MCF 10A (cell line): ENCODE measurements around the gene KRTAP10-11. TPM values are rescaled to one million over a fixed set of nuclear protein-coding genes. Genes with fewer than 3 reads are reported as not detected.
"Not testable (repeated sequence)": the region's sequence is repeated elsewhere in the genome, so short reads cannot be mapped to it uniquely, and the experiment has no call there.

ENCODE experiments used
- BruUV-seq: library from RNA; stranded (reverse); fragments of 400-500 nt; replicated peaks from 2 replicates; lab custom pipeline; 2021; lab: Mats Ljungman, UMichigan
- CTCF ChIA-PET: fragments of 300-600 bp; sonication (Branson Sonifier 250); formaldehyde crosslinking; extraction: SDS; loops from one replicate; lab custom pipeline; 2021; ENCODE audit warnings: antibody characterized with exemption, inconsistent platforms; lab: Yijun Ruan, JAX
- POLR2A ChIA-PET: fragments of 300-600, 350-650 bp; sonication (Branson Sonifier 250); formaldehyde crosslinking; extraction: SDS; loops from one replicate; lab custom pipeline; 2020; ENCODE audit warnings: antibody characterized with exemption, inconsistent platforms; lab: Yijun Ruan, JAX
- DNase-seq: peaks from one replicate; pipeline ENCODE4 v3.0.0-alpha.2; 2018; ENCODE audit not compliant: unreplicated experiment
- H3K27ac Mint-ChIP-seq: one replicate; pipeline ENCODE4 v1.8.0; 2022; ENCODE audit warnings: mild to moderate bottlenecking, low read depth, mixed read lengths; ENCODE audit not compliant: unreplicated experiment
- H3K27me3 Mint-ChIP-seq: one replicate; pipeline ENCODE4 v1.8.0; 2022; ENCODE audit warnings: mixed read lengths; ENCODE audit not compliant: insufficient read depth, unreplicated experiment
- H3K36me3 Mint-ChIP-seq: one replicate; pipeline ENCODE4 v1.8.0; 2022; ENCODE audit warnings: mild to moderate bottlenecking, moderate library complexity, mixed read lengths; ENCODE audit not compliant: insufficient read depth, unreplicated experiment
- H3K4me1 Mint-ChIP-seq: one replicate; pipeline ENCODE4 v1.8.0; 2022; ENCODE audit warnings: mixed read lengths; ENCODE audit not compliant: insufficient read depth, unreplicated experiment
- H3K4me3 Mint-ChIP-seq: one replicate; pipeline ENCODE4 v1.8.0; 2022; ENCODE audit warnings: mild to moderate bottlenecking, moderate library complexity, mixed read lengths; ENCODE audit not compliant: unreplicated experiment
- H3K9me3 Mint-ChIP-seq: one replicate; pipeline ENCODE4 v1.8.0; 2022; ENCODE audit warnings: mixed read lengths; ENCODE audit not compliant: unreplicated experiment
- intact Hi-C: fragments of 100-400 bp; cut with micrococcal nuclease; formaldehyde crosslinking; loops from 2 replicates; pipeline ENCODE4 v1.14.1; 2022
- total RNA-seq: library from RNA; stranded (reverse); gene quantifications from 2 replicates; pipeline ENCODE4 v1.2.3, GENCODE V29; 2022
- TF ChIP-seq, protein P1 (sequence below): fragments of 200-600 bp; IDR thresholded peaks from one replicate; pipeline ENCODE4 v1.8.0; 2022; ENCODE audit warnings: antibody characterized with exemption, mild to moderate bottlenecking; ENCODE audit not compliant: unreplicated experiment

Gene KRTAP10-11
- total RNA-seq, 1 experiment from 2014 or later: not detected

DNA sequence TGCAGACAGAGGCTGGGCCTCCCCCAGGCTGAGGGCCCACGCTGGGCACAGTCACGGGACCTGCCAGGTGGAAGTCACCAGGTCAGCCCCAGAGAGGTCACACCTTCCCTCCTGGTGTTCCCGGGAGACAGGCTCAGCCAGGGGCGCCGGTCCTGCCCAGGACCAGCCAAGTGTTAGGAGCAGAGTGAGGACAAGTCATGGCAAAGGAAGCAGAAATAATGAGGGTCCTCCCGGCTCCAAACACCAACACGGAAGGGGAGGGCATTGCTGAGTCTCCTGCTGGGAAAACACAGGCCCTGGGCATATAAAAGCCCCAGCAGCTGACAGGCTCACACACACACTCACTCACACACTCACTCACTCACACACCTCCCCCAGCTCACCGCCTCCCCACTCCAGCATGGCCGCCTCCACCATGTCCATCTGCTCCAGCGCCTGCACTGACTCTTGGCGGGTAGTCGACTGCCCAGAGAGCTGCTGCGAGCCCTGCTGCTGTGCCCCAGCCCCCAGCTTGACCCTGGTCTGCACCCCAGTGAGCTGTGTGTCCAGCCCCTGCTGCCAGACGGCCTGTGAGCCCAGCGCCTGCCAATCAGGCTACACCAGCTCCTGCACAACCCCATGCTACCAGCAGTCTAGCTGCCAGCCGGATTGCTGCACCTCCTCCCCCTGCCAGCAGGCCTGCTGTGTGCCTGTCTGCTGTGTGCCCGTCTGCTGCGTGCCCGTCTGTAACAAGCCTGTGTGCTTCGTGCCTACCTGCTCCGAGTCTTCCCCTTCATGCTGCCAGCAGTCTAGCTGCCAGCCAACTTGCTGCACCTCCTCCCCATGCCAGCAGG is 9.0 kb upstream of the KRTAP10-11 start, which contains the start of gene KRTAP10-10:
TSS of gene KRTAP10-10 (plus strand) at position 339 of the 833 bp plus-strand sequence. CDS start at position 401, 62 bp downstream.
- Mint-ChIP-seq H3K9me3 (peaks cover 28% of the 10 kb centered on the region), H3K4me3 (no peak within 1 kb of the TSS), H3K36me3 (no peaks in the 10 kb centered on the region), H3K27ac (no peak within 1 kb of the TSS), H3K27me3 (peaks cover 63% of the 10 kb centered on the region), H3K4me1 (no peaks in the 10 kb centered on the region)
- CTCF ChIA-PET: no interaction called here
- DNase-seq: no peak
- POLR2A ChIA-PET: no interaction called here
- BruUV-seq: no TSS peak
- TF ChIP-seq, protein P1, sequence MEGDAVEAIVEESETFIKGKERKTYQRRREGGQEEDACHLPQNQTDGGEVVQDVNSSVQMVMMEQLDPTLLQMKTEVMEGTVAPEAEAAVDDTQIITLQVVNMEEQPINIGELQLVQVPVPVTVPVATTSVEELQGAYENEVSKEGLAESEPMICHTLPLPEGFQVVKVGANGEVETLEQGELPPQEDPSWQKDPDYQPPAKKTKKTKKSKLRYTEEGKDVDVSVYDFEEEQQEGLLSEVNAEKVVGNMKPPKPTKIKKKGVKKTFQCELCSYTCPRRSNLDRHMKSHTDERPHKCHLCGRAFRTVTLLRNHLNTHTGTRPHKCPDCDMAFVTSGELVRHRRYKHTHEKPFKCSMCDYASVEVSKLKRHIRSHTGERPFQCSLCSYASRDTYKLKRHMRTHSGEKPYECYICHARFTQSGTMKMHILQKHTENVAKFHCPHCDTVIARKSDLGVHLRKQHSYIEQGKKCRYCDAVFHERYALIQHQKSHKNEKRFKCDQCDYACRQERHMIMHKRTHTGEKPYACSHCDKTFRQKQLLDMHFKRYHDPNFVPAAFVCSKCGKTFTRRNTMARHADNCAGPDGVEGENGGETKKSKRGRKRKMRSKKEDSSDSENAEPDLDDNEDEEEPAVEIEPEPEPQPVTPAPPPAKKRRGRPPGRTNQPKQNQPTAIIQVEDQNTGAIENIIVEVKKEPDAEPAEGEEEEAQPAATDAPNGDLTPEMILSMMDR: no peak
- intact Hi-C loops: no loop called here

DNA sequence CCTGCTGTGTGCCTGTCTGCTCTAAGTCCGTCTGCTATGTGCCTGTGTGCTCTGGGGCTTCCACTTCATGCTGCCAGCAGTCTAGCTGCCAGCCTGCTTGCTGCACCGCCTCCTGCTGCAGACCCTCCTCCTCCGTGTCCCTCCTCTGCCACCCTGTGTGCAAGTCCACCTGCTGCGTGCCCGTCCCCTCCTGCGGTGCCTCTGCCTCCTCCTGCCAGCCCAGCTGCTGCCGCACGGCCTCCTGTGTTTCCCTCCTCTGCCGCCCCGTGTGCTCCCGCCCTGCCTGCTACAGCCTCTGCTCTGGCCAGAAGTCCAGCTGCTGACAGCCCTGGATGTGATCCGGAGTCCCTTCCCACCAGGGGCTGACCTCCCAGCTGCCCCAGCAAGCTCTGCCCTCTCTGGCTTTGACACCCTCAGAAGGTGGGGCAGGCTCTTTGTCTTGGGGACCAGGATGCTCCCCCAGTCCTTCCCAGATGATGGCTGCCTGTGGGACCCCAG is 8.3 kb upstream of the KRTAP10-11 start:
- POLR2A ChIA-PET, H3K27ac Mint-ChIP-seq, H3K36me3 Mint-ChIP-seq, intact Hi-C loops, CTCF ChIA-PET, BruUV-seq, H3K4me1 Mint-ChIP-seq, H3K4me3 Mint-ChIP-seq, DNase-seq: not testable (repeated sequence)
- Mint-ChIP-seq H3K27me3 (peaks cover 63% of the 10 kb centered on the region), H3K9me3 (peaks cover 31% of the 10 kb centered on the region)

DNA sequence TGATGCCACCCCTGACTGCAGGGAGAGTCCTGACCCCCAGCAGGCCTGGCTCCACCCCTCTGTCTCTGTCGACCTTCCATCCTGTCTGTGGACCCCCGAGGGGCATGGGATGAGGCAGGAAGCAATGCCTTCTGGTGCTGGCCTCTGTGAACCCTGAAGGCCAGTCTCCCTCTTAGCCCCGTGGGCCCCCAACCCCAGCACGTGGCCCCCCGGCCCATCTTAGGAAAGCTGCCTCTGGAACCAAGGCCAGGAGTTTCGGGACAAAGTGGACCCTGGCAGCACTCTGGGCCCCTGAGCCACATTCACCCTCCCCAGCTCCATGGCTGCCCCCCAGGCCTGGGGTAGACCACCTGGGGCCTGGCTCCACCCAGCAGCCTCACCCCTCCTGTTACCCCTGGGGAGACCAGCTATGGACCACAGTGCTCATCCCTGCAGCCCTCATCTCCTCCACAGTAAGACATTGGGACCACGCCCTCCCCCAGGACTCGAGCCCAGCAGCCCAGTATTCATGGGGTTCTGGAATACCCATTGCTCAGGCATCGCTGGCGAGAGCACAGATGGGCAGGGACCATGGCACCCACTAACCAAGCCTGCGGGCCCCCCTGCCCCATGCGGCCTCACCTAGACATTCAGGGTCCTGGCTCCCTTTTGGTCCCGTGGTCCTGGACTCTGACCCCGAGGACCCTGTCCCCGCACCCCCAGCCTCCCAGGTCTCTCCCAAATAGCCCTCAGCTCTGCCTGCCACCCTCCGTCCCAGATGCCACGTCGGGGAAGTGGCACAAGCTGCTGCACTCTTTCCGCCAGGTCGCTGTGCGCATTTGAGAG is 7.5 kb upstream of the KRTAP10-11 start:
- intact Hi-C loops, H3K27ac Mint-ChIP-seq, DNase-seq, H3K36me3 Mint-ChIP-seq, H3K4me3 Mint-ChIP-seq, CTCF ChIA-PET, H3K4me1 Mint-ChIP-seq, BruUV-seq, POLR2A ChIA-PET: not testable (repeated sequence)
- Mint-ChIP-seq H3K9me3 (peaks cover 25% of the 10 kb centered on the region), H3K27me3 (peaks cover 57% of the 10 kb centered on the region)

DNA sequence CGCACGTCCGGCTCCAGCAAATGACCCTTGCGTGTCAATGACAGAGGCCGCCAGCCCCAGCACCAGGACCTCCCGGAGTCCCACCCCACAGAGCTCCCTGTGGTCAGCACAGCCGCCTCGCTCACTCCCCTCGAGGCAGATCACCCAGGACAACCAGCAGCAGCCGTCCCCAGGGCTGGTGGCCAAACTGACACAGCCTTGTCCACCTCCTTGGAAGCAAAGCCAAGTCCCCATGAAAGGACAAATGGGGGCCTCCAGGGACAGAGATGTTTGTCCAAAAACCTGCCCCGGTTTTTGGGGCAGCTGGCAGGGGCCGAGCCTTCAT is 6.9 kb upstream of the KRTAP10-11 start:
- H3K27me3 Mint-ChIP-seq: peaks cover 51% of the 10 kb centered on the region
- peaks cover 26% of the 10 kb centered on the region for H3K9me3 Mint-ChIP-seq
- BruUV-seq: no TSS peak
- H3K4me1 Mint-ChIP-seq: no peaks in the 10 kb centered on the region
- ChIA-PET CTCF (no interaction called here), POLR2A (no interaction called here)
- TF ChIP-seq, protein P1: no peak
- no peak overlapping the region for H3K27ac Mint-ChIP-seq
- DNase-seq: no peak
- H3K36me3 Mint-ChIP-seq: no peaks in the 10 kb centered on the region
- intact Hi-C loops: no loop called here
- H3K4me3 Mint-ChIP-seq: no peak overlapping the region
